DMS 273 (cell line): Measurements from ENCODE around the gene TBX10.
A peak's percentile ranks its signal among the peaks of the same experiment; 100 is the strongest.
"Not testable (repeated sequence)": the region's sequence is repeated elsewhere in the genome, so short reads cannot be mapped to it uniquely, and the experiment has no call there.

Experiments used
- DNase-seq: peaks from one replicate; lab custom pipeline; 2025; ENCODE audit not compliant: unreplicated experiment; lab: John Stamatoyannopoulos, UW

Gene TBX10

DNA sequence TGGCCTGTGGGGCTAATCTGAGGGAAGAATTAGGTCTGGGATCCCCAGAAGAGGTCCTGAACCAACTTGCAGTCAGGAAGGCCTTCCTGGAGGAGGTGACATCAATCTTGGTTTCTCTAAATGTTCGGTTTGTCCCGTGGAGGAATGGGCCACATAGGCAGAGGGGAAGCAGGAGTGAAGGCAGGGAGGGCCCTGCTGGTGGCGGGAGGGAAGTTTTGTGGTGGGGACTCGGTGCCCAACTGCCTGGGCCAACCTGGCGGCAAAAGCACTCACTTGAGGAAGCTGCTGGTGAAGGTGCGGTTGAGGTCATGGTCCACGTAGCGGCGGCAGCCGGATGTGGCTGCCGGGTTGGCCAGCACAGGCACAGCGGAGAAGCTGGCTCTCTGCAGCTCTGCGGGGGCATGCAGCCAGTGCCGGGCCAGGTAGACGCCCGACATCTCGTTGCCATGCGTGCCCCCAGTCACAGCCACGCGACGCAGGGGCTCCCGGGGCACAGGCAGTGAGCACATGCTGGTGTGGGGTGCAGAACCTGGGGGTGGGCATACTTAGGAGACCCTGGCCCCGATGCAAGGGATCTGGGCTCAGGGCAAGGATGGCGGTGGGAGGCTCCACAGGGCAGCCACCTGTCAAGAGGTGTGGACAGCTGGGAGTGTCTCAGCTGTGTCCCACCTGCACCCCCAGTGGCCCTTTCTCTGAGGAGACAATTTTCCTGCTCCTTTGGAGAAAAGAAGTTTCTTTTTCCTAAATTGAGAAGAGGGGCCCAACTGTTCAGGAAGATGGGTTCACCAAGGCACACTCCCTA, 7.2 kb upstream of the TBX10 start:
- DNase-seq: no peak

- no peak for DNase-seq
Observed at GRCh38 chr11:67645521-67646461, 6.2 kb upstream of the TBX10 start.

GRCh38 chr11:67644472-67645418, 5.2 kb upstream of the TBX10 start:
- no peak for DNase-seq

GRCh38 chr11:67644042-67644441, 4.5 kb upstream of the TBX10 start:
- DNase-seq: peak; percentile 25

GRCh38 chr11:67642173-67643120, 2.9 kb upstream of the TBX10 start:
- DNase-seq: no peak

GRCh38 chr11:67641338-67642172, 2.0 kb upstream of the TBX10 start:
- no peak for DNase-seq

DNA sequence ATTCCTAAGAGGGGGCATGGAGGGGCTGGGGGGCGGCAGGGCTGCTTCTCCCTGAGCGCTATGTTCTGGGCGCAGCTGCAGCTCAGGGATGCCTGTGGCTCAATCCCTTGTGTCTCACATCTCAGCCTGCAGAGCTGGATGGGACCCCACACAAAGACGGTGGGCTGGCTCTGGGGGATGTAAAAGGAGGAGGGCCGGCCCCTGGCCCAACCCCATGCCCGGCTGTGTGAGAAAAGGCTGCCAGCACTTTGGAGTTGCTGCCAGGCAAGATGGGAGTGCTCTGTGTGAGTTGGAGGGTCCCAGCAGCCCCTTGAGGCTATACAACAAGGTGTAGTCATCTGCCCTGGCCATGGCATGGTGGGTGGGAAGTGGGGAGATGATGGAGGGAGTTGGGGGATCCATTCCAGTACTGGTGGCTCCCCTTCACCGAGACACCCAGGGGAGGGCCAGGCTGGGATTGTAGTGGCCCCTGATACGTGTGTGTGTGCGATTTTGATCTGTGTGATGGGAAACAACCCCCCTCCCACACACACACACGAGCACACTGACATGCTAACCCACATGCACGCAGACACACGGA, 1.3 kb upstream of the TBX10 start:
- DNase-seq: no peak

- DNase-seq: peak; percentile 68
Observed at GRCh38 chr11:67640021-67640757, 626 bp upstream of the TBX10 start.

DNA sequence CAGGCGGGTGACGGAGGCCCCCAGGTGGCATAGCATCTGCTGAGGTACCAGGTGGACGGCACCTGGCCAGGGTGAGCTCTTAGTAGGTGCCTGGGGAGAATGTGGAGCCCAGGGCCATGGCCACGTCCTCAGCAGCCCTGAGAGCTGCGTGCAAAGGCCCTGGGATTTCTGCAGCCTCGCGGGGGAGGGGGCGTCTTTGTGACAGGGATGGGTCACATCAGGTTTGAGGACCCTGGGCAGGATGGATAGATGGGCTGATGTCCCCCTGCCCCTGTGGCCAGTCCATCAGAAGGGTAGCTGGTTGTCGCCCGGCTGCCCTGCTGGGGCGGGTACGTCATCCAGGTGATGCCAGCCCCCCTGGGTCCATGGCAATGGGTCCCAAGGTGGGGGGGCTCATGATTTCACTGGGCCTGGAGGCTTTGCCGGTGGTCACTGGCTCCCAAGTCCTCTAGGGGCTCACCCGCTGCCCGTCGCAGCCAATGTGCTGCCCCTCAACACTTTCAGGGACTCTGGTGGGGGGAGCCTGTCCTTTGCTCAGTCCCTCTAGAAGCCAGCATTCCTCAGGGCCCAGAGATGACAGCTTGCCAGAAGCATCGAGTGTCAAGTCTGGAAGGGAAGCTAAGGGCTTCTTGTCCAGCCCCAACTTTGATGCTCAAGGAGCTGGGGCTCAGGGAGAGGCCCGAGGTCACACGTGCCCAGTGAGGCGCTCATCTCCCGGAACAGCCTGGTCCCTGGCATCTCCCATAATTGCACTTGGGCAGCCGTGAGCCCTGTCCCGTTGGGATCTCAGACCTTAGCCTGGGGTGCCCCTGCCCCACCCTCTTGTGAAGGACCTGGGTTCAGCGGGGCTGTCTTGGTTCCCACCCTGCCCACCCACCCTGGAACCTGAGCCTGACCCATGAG, 777 bp downstream of the TBX10 start:
- no peak for DNase-seq

DNA sequence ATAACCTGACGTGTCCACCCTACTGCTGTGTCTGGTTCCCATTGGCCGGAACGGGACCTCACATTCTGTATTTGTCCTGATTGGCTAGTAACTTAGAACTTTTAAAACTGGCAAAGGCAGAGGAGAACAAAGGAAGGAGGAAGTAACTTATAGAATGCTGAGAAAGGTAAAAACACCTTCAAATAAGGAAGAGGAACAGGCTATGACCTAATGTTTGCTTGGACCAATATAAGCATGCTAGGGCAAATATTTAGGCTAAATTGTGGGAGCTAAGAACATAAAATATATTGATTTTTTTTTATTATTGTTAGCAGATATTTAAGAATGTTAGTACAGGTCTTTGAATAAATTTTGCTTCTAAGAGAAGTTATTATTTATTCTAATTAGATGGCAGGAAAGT, 2.1 kb downstream of the TBX10 start:
- DNase-seq: not testable (repeated sequence)

DNA sequence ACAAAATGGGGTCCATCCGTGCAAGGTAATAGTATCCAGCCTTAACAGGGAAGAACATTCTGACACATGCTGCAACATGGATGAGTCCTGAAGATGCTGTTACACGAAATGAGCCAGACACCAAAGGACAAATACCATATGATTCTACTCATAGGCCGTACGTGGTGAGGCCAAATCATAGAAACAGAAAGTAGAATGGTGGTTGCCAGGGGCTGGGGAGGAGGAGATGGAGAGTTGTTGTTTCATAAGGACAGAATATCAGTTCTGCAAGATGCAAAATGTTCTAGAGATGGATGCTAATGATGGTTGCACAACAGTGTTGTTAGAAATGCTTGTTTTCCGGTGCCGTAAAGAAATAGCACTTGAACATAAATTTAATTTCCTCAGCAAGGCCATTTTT, 2.6 kb downstream of the TBX10 start:
- no peak for DNase-seq

GRCh38 chr11:67635231-67635521, 4.4 kb downstream of the TBX10 start:
- no peak for DNase-seq

- no peak for DNase-seq
Observed at GRCh38 chr11:67634366-67635230, 5.0 kb downstream of the TBX10 start.

- no peak for DNase-seq
Observed at GRCh38 chr11:67633758-67634365, 5.7 kb downstream of the TBX10 start.

DNA sequence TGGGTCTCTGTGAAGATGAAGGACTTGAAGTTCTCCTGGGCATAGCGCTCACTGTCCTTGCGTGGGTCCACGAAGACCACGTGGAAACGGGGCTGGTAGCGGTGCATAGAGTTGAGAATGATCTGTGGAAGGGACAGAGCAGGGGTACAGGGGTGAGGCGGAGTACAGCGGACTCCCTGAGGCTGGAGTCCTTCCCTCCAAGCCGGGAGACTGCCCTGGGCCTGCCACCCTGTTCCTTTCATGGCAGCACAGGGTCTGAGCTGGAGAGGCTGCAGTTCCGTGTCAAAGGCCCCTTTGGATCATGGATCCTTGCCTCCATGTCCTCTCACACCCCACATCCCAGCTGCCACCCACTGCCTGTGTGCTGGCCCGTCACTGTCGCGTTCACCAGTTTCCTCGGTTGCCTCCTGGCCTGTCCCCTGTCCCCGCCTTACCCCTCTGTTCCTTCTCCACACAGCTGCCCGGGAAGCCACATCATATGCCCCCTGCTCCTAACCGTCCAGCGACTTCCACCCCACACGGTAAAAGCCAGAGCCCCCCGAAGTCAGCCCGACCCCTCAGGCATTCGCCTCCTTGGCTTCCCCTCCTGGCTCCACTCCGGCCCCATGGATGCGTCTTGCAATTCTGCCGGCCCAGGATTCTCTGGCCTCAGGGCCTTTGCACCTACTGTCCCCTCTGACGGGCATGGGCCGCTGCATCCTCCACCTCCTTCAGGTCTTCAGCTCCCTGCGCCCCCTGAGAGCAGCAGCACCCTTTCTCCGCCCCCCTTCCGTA, 6.4 kb downstream of the TBX10 start:
- DNase-seq: no peak
